ENCODE data around the gene FNDC3B. TPM values are rescaled to one million over a fixed set of nuclear protein-coding genes. Genes with fewer than 3 reads are reported as not detected.

FNDC3B gene
- total RNA-seq, 1 experiment from 2014 or later, result 173 TPM

DNA sequence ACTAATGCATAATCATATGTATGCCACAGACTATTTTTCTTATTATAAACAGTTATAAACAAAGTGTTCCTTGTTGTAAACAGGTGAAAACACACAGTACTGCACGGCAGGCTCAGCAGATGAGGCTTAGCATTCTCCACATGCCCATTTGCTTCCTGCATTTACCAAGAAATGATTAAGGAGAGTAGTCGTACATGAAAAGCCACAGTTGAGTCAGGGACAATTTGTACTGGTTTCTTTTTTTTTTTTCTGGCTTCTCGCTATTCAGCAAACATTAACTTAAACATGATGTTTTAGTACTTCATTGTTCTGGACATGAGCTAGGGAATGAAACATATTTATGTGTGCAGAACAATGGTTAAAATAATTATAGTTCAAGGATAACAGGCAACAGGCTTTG is 345.5 kb downstream of the FNDC3B start:
- POLR2A ChIA-PET, result no interaction called here
- TF ChIP-seq CTCF (IDR thresholded peaks at IDR 0.05) (no peak), TCF7L2 (IDR thresholded peaks at IDR 0.05; ENCODE audit: low read depth, low read length) (no peak), POLR2AphosphoS5 (IDR thresholded peaks at IDR 0.05; ENCODE audit: low read depth, low read length) (no peak), REST (IDR thresholded peaks at IDR 0.05; ENCODE audit: insufficient read depth in 1 of 2, low read depth in 2 of 2, low read length in 1 of 2) (no peak), SIN3A (IDR thresholded peaks at IDR 0.05; ENCODE audit: borderline replicate concordance, insufficient read depth, low read depth, low read length) (no peak)

DNA sequence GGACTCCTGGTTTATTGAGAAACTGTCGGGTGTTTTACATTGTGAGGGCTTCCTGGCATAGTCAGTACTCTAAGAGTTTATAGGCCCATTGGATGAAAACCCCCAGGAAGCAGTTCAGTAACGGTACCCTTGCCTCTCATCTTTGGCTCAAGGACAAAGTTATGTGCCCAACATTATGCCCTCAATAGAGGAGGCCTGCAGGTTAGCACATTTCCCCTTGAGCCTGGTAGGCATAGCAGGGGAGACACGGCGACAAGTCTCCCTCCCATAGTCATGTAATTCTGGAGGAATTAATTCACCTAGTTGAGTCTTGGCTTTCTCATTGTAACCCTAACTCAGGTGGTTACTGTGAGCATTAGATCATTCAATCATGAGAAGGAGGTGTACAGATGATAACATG is 348.4 kb downstream of the FNDC3B start:
- BruUV-seq (replicated peaks), result no TSS peak
- no peaks in the 10 kb centered on the region for H3K27me3 ChIP-seq (ENCODE audit: control insufficient read depth, insufficient read depth, low read length)
- POLR2A ChIA-PET, result no interaction called here
- in situ Hi-C loops (cut with HindIII; ENCODE audit: low pct_unique_long_range_greater_than_20kb, low sequenced_read_pairs), result no loop called here
- ATAC-seq, result no peak
- no peaks in the 10 kb centered on the region for H3K9me3 ChIP-seq (ENCODE audit: control insufficient read depth, insufficient read depth, low read depth, low read length)
- H3K4me3 ChIP-seq (ENCODE audit: low read depth in 2 of 2, low read length in 2 of 2), result no peak overlapping the region
- TF ChIP-seq CTCF (IDR thresholded peaks at IDR 0.05) (no peak), TCF7L2 (IDR thresholded peaks at IDR 0.05; ENCODE audit: low read depth, low read length) (no peak), POLR2AphosphoS5 (IDR thresholded peaks at IDR 0.05; ENCODE audit: low read depth, low read length) (no peak), SIN3A (IDR thresholded peaks at IDR 0.05; ENCODE audit: borderline replicate concordance, insufficient read depth, low read depth, low read length) (no peak), REST (IDR thresholded peaks at IDR 0.05; ENCODE audit: insufficient read depth in 1 of 2, low read depth in 2 of 2, low read length in 1 of 2) (no peak)
- no peak overlapping the region for H3K27ac ChIP-seq (ENCODE audit: low read length)
- intact Hi-C loops (cut with micrococcal nuclease; ENCODE audit: unreplicated experiment), result no loop called here
- CTCF ChIA-PET, result no interaction called here
- DNase-seq (ENCODE audit: low read depth, low spot score), result no peak
- H3K36me3 ChIP-seq (ENCODE audit: control insufficient read depth, insufficient read depth, low read length), result peaks cover 5% of the 10 kb centered on the region; the same call in 1 of the 2 replicates
- no peaks in the 10 kb centered on the region for H3K4me1 ChIP-seq (ENCODE audit: control insufficient read depth, insufficient read depth, low read length)

More for the DNA sequence above, 345.5 kb downstream of the FNDC3B start:
- Histone ChIP-seq H3K4me1 (ENCODE audit: control insufficient read depth, insufficient read depth, low read length) (no peaks in the 10 kb centered on the region), H3K9me3 (ENCODE audit: control insufficient read depth, insufficient read depth, low read depth, low read length) (no peaks in the 10 kb centered on the region), H3K27me3 (ENCODE audit: control insufficient read depth, insufficient read depth, low read length) (no peaks in the 10 kb centered on the region), H3K4me3 (ENCODE audit: low read depth in 2 of 2, low read length in 2 of 2) (no peak overlapping the region), H3K36me3 (ENCODE audit: control insufficient read depth, insufficient read depth, low read length) (peaks cover 17% of the 10 kb centered on the region), H3K27ac (ENCODE audit: low read length) (no peak overlapping the region)
- intact Hi-C loops (cut with micrococcal nuclease; ENCODE audit: unreplicated experiment), result no loop called here
- BruUV-seq (replicated peaks), result no TSS peak
- CTCF ChIA-PET, result no interaction called here
- no peak for ATAC-seq
- in situ Hi-C loops (cut with HindIII; ENCODE audit: low pct_unique_long_range_greater_than_20kb, low sequenced_read_pairs), result no loop called here
- no peak for DNase-seq (ENCODE audit: low read depth, low spot score)
